Activated naive CD4-positive, alpha-beta T cell treated with anti-CD3 and anti-CD28 coated beads for 36 hours (primary cell): ENCODE results near the gene CLEC1B. TPM values are rescaled to one million over a fixed set of nuclear protein-coding genes. Genes with fewer than 3 reads are reported as not detected.
A peak's percentile ranks its signal among the peaks of the same experiment; 100 is the strongest.

Experiments
- CTCF ChIA-PET: fragments of 350-600 bp; sonication (Branson Sonifier 250); formaldehyde crosslinking; loops from one replicate; lab custom pipeline; 2021; ENCODE audit warnings: antibody characterized with exemption; lab: Charles Lee
- DNase-seq: peaks from one replicate; pipeline ENCODE4 v3.0.0-alpha.2; 2020
- H3K27ac Mint-ChIP-seq: one replicate; pipeline ENCODE4 v1.8.0; 2021; ENCODE audit warnings: mild to moderate bottlenecking, mixed read lengths
- H3K27me3 Mint-ChIP-seq: one replicate; pipeline ENCODE4 v1.8.0; 2021; ENCODE audit warnings: low read depth, mixed read lengths
- H3K36me3 Mint-ChIP-seq: one replicate; pipeline ENCODE4 v1.8.0; 2021; ENCODE audit warnings: low read depth, mixed read lengths
- H3K4me1 Mint-ChIP-seq: one replicate; pipeline ENCODE4 v1.8.0; 2021; ENCODE audit warnings: low read depth, mixed read lengths
- H3K4me3 Mint-ChIP-seq: one replicate; pipeline ENCODE4 v1.8.0; 2021; ENCODE audit warnings: mild to moderate bottlenecking, moderate library complexity, mixed read lengths
- H3K9me3 Mint-ChIP-seq: one replicate; pipeline ENCODE4 v1.8.0; 2021; ENCODE audit warnings: mixed read lengths
- intact Hi-C: fragments of 100-400 bp; cut with micrococcal nuclease; formaldehyde crosslinking; loops from one replicate; pipeline ENCODE4 v1.15.1; 2023
- total RNA-seq, 2 experiments: library from RNA; stranded (reverse); gene quantifications; one replicate each; pipeline ENCODE4 v1.2.3, GENCODE V29; 2021

The CLEC1B gene
- total RNA-seq, 2 experiments from 2014 or later = not detected

GRCh38 chr12:9943240-9943639 is 55.7 kb downstream of the CLEC1B start:
- H3K27ac Mint-ChIP-seq = peak overlapping the region; percentile 38
- CTCF ChIA-PET = interaction anchor here (0.9 to 1.3 kb wide), 2 partner anchors 11 to 25 kb away, joined by 3 to 4 read pairs; partner anchors contain the start of gene CLEC2A
- peaks cover 28% of the 10 kb centered on the region for H3K4me1 Mint-ChIP-seq
- peak overlapping the region; percentile 86 for H3K4me3 Mint-ChIP-seq
- H3K9me3 Mint-ChIP-seq = no peaks in the 10 kb centered on the region
- no peaks in the 10 kb centered on the region for H3K36me3 Mint-ChIP-seq
- DNase-seq = peak; percentile 77
- intact Hi-C loops = loop anchor here (1.0 to 10.0 kb wide), 4 partner anchors 74 to 701 kb away; partner anchors contain the start of genes CLEC2B, GABARAPL1 and MAGOHB
- H3K27me3 Mint-ChIP-seq = no peaks in the 10 kb centered on the region

Other genes starting within 250 kb of the CLEC1B start
- 100 to 1,000 TPM; 150 to 153 TPM for gene CD69, start 238.2 kb downstream of the CLEC1B start, total RNA-seq
- not detected for gene KLRF1, start 171.6 kb downstream of the CLEC1B start, total RNA-seq
- gene CLEC2B, start 129.8 kb downstream of the CLEC1B start, total RNA-seq = 10 to 100 TPM; 30.3 to 30.7 TPM
- gene KLRF2, start 117.6 kb downstream of the CLEC1B start, total RNA-seq = not detected
- not detected for gene CLEC2A, start 66.8 kb downstream of the CLEC1B start, total RNA-seq
- gene CLEC12A, start 27.7 kb downstream of the CLEC1B start, total RNA-seq = not detected
- gene CLEC12B, start 11.5 kb upstream of the CLEC1B start, total RNA-seq = not detected
- gene CLEC9A, start 31.6 kb upstream of the CLEC1B start, total RNA-seq = not detected
- gene CLEC1A, start 99.9 kb upstream of the CLEC1B start, total RNA-seq = not detected
- gene CLEC7A, start 131.1 kb upstream of the CLEC1B start, total RNA-seq = not detected
- not detected for gene OLR1, start 173.0 kb upstream of the CLEC1B start, total RNA-seq
- not detected for gene TMEM52B, start 179.9 kb upstream of the CLEC1B start, total RNA-seq
- gene GABARAPL1, start 213.8 kb upstream of the CLEC1B start, total RNA-seq = 1 to 10 TPM; 3.3 to 4.9 TPM